HT1080 (cell line): ENCODE data around the gene DNASE1. TPM values are rescaled to one million over a fixed set of nuclear protein-coding genes. Genes with fewer than 3 reads are reported as not detected.
"Not testable (repeated sequence)": the region's sequence is repeated elsewhere in the genome, so short reads cannot be mapped to it uniquely, and the experiment has no call there.

Source experiments
- DNase-seq: peaks from one replicate; pipeline ENCODE4 v3.0.0-alpha.2; 2015; ENCODE audit warnings: low read depth
- polyA plus RNA-seq, 2 experiments: library from polyadenylated mRNA; depleted of rRNA; stranded (reverse); fragments of >200 nt; gene quantifications; 2 replicates each; pipeline ENCODE4 v1.2.3, GENCODE V29; 2015
- total RNA-seq: library from RNA; depleted of rRNA; stranded (reverse); fragments of >200 nt; shearing (Covaris generic); gene quantifications from 2 replicates; pipeline ENCODE4 v1.2.3, GENCODE V29; 2014; rRNA removed

The DNASE1 gene, protein sequence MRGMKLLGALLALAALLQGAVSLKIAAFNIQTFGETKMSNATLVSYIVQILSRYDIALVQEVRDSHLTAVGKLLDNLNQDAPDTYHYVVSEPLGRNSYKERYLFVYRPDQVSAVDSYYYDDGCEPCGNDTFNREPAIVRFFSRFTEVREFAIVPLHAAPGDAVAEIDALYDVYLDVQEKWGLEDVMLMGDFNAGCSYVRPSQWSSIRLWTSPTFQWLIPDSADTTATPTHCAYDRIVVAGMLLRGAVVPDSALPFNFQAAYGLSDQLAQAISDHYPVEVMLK
- total RNA-seq: 6.3 and 8.1 TPM in 2 replicates
- 4.3 and 4.4 TPM in 2 replicates for polyA plus RNA-seq (2015; cell fraction: cytosol; rRNA removed)
- 16.1 and 17.0 TPM in 2 replicates for polyA plus RNA-seq (2015; cell fraction: nucleus; rRNA removed)

DNA sequence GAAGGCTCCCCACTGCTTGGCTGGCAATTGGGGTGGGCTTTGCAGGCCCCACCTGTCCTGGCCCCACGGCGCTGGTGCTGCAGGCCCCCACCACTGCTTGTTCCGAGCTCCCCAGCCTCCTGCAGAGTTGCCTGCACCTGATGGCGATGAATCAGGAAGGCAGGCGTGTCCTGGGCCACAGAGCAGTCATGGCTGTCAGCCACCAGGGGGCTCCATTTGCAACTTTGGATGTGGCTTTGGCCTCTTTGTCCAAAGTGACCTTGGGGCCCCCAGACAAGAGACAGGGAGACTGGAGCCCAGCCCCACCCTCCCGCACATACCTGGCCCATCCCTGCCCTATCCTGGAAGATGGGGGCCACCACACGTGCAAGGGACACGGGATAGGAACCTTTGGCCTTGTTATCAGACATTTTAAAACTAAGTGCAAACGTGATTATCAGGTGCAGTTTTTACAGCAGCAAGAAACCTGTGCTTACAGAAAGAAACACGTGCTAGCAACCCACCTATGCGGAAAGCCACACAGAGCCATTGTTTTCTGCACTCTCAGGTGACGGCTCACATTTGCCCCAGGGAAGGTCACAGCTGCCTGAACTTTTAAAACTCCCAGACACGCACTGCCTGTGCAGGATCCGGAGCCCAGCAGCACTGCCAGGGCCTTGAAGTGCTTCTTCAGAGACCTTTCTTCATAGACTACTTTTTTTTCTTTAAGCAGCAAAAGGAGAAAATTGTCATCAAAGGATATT lies at the start of gene DNASE1:
TSS of gene DNASE1 (plus strand) at position 443 of the 743 bp plus-strand sequence. CDS start 683 bp downstream, outside the sequence.
- DNase-seq: peak; percentile 62

DNA sequence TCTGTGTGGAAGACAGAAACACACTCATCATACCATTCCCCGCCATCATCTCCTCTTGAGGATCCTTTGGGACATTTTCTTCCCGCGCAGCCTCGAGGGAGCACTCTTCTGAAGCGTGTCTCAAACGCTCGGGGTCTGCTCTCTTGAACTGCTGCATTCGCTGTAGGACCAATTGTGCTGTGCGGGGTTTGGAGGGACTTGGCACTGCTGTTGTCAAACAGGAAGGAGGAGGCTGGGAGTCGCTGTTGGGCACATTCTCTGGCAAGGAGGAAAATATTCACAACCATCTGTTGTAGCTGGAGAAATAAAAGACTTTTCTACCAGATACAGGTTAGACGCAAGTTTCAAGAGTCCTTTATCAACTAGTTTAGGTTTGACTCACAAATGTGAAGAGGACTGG lies 48.0 kb upstream of the DNASE1 start:
- no peak for DNase-seq

DNA sequence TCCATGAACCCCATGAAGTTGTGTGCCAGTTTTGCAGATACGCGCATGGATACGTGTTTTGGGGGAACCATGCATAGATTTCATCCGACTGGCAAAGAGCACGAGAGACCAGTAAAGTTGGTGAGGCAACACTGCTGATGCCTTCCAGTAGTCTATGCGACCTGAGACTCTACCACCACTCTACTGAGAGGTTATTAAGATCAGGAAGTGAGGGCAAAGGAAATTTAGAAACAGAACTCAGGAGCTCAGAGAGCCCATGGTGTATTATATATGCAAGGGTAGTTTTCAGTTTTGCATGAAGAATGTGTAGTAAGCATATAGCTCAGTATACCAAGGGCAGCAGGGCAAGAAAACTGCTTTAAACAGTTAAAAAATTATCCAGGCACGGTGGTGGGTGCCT lies 47.3 kb upstream of the DNASE1 start:
- no peak for DNase-seq

DNA sequence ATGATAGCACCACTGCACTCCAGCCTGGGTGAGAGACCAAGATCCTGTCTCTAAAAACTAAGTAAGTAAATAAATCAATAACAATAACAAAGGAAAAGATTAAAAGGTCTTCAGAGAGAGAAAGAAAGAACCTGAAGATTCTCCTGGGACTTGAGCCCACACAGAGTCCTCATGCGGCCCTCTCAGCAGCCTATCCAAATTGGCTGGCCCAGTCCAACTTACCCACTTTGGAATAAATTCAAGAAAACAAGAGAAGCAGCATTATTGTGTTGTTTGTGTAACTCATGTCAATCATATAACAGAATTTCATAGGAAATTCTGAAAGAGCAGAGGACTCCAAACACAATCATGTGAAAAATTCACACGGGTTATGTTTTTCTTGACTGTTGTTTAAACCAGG lies 46.9 kb upstream of the DNASE1 start:
- no peak for DNase-seq

DNA sequence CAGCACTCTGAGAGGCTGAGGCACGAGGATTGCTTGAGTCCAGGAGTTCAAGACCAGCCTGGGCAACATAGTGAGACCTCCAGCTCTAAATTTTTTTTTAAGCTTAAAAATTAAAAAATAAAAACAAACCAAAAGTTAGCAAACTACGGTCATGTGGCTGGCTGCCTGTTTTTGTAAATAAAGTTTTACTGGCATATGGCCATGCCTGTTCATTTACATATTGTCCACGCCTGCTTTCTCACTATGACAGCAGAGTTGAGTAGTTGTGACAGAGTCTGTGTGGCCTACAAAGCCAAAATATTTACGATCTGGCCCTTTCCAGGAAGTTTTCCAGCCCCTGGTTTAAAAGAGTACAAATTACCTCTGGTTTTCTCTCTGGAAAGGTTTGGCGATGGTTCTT lies 46.4 kb upstream of the DNASE1 start:
- DNase-seq: no peak

DNA sequence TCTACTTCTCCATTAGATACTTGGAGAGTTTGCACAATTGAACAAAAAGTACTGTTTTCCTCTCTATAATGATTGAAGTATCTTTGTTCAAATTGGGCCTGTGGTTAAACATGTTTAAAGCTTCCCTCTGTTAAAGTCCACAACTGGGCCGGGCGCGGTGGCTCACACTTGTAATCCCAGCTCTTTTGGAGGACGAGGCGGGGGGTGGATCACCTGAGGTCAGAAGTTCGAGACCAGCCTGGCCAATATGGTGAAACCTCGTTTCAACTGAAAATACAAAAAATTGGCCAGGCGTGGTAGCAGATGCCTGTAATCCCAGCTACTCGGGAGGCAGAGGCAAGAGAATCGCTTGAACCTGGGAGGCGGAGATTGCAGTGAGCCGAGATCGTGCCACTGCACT lies 45.5 kb upstream of the DNASE1 start:
- not testable (repeated sequence) for DNase-seq

DNA sequence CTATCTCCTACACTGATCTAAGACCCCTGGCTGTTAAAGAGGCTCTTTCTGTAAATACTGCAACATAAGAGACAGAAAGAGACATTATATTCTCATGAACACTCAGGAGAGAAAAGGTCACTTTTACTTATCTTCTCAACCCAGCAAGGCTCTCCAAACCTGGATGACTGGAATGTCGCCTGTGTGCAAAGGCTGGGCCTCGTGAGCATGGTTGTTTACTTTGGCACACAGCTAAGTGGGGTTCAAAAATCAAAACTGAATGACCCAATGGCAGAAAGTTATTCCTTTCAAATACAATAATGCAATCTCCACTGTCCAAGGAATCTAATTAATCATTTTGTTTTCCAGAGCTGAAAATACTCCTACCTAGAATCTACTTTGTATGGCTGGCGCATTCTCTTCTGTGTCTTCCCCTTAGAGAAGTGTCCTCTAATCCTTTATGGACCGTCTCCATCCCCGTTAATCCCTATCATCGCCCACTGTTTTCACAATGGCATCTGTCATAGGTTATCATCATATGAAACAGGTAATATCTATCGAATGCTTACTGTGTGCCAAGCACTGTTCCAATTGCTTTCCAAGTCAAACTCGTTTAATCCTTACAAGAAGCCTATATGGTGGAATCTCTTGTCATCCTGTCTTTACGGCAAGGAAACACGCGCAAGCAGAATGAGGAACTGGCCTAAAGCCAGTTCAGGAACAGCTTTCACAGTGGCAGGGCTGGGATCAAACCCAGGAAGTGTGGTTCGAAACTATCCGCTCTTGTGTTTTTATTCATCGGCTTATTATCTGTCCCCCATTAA lies 44.4 kb upstream of the DNASE1 start:
- DNase-seq: no peak

DNA sequence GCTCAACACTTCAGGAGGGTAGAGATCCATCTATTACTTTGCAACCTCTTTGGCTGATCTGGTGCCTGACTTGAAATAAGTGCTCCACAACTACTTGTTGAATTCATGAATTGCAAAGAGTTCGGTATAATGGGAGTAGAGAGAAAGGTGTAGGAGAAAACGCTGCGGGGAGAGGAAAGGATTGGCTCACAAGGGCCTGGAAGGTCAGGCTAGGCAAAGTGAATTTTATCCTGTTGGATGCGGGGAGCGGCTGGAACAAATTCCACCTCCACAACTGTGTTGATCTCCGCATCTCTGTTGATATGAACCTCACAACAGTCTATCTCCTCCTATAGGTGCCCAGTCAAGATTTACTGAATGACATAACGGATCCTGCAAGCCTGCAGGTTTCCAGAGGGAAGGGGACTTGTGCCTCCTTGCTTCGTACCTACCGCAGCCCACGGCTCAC lies 43.8 kb upstream of the DNASE1 start:
- DNase-seq: no peak

DNA sequence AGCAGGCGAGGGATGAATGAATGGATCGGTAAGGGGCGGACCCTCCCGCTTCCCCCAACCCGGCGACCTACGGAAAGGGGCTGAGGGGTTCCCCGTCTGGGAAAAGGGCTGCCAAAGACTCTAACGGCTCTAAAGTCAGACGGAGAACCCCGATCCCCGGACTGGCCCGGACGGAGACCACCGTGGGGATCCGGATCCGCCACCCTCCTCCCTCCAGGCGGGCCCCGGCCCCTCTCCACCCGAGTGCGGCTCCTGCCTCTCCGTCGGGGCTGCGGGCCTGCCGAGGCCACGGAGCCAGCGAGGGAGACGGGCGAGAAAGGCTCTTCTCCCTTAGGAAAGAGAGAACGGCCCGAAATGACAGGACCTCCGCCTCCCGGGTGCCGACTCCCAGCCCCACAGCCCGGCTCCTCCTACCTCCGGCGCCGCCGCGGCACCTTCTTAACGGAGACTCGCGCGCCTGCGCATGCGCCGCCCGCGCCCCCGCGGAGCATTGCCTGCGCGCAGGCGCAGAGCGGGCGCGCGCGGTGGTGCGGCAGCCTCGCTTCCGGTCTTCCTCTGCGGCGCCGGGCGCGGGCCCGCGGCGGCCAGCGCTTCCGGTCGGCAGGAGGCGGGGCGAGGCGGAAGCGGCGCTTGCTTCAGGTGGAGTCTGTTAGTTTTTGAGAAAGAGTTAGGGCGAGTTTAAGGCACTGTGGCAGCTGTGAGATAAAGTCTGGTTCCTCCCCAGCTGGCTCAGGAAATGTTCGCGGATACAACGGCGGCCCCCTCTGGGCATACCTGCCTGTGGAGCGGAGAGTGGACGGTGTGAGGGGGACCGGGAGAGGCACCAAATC lies 43.1 kb upstream of the DNASE1 start, which contains the start of gene SLX4:
TSS of gene SLX4 (minus strand) at position 461 of the 830 bp plus-strand sequence. CDS start 2,642 bp downstream, outside the sequence.
- DNase-seq: peak; percentile 85

DNA sequence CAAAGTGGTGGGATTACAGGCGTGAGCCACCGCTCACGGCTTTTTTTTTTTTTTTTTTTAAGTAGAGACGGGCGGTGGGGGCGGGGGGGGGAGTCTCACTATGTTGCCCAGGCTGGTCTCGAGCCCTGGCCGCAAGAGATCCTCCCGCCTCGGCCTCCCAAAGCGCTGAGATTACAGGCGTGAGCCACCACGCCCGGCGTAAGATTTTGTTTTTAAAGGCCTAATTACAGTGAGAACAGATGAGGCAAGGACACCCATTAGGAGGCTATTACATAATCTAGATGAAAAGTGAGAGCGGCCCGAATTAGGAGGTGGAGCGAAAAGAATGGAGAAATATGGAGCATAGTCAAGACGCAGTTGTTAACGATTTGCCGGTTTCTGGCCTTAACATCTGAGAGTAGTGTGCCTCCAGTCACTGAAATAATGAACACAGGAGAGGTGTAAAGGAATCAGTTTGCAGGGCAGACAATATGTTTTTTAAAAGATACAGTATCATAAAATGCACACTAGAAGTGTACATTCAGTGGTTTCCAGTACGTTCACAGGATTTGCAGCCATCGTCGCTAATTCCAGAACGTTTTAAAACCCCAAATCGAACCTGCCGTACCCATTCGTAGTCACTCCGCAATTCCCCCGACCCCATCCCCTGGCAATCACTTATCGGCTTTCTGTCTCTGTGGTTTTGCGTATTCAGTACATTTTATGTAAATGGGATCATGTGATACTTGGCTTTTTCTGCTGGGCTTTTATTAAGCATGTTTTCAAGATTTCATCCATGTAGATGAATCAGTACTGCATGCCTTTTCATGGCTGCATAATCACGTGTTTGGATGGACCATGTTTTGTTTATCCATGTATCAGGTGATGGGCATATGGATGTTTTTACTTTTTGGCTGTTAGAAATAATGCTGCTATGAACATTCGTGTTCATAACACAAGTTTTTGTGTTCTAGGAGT lies 41.7 kb upstream of the DNASE1 start:
- DNase-seq: no peak

DNA sequence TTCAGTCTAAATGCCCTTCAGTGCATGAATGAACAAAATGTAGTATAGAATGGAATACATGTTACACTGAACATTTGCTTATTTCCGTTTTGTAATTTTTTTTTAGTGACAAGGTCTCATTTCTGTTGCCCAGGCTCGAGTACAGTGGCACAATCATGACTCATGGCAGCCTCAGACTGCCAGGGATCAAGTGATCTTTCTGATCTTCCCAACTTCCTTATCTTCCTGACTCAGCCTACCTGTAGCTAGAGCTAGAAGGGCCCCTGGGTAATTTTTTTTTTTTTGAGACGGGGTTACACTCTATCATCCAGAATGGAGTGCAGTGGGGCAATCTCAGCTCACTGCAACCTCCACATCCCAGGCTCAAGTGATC lies 35.7 kb upstream of the DNASE1 start:
- peak; percentile 72 for DNase-seq

DNA sequence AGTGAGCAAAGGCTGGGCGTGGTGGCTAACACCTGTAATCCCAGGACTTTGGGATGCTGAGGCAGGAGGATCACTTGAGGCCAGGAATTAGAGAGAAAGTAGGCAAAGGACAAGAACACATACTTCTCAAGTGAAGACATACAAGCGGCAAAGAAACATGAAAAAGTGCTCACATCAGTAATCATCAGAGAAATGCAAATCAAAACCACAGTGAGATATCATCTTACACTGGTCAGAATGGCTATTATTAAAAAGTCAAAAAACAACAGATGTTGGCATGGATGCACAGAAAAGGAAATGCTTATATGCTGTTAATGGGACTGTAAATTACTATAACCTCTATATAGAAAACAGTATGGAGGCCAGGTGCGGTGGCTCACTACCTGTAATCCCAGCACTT lies 30.8 kb upstream of the DNASE1 start:
- no peak for DNase-seq

DNA sequence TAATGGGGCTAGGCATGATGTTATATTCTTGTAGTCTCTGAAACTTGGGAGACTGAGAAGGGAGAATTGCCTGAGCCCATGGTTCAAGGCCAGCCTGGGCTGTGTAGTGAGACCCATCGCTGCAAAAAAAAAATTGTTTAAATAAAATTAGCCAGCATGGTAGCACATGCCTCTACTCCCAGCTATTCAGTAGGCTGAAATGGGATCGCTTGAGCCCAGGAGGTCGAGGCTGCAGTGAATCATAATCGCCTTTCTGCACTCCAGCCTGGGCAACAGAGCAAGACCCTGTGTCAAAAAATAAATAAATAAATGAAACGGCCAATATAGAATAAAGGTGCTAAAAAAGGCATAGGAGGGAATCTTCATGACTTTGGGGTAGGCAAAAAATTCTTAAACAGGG lies 29.2 kb upstream of the DNASE1 start:
- DNase-seq: no peak

DNA sequence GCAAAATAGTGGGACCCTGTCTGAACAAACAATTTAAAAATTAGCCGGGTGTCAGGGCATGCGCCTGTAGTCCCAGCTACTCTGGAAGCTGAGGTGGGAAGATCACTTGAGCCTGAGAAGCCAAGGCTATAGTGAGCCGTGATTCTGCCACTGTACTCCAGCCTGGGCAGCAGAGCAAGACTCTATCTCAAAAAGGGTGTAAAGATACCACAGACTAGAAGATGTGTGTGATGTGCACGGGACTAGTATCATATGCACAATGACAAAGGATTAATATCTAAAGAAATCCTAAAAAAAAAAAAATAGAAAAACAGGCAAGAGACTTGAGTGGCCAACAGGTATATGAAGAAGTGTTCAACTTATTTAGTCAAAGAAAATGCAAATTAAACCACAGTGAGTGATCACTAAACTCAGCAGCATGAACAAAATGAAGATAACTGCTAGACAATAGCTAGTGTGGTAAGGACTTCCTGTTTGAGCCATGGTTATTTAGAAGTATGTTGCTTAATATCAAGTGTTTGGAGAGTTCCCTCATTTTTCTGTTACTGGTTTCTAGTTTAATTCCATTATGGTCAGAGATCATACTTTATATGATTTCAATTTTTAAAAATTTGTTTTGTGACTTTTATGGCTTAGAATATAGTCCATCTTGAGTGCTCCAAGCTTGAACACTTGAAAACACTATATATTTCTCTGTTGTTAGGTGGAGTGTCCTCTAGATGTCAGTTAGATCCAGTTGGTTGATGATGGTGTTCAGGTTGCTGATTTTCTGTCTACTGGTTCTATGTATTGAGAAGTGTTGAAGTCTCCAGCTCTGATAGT lies 28.4 kb upstream of the DNASE1 start:
- DNase-seq: no peak

DNA sequence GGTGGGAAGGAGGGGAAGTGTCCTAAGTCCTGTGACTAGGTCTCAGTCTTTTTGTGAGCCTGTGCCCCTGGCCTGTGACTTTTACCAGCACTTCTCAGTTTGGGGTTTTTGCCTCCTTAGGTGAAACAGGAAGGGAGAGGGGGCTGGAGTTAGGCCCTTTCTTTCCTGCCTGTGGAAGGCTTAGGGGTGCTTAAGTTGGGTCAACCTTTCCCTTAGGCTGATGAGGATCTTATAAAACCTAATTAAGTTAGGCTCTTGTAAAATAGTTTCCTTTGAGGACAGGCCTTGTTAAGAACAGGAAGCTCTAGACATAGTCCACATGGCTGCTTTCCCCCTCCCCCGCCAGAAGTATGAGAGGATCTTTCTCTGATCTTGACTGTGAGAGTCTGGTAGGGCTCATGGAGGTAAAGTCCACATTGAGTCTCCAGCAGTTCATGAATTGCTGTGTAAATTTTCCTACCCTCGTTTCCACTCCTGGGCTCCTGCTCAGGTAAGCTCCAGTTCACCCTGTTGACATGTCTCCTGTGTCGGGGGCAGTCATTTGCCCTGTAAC lies 17.0 kb upstream of the DNASE1 start:
- DNase-seq: no peak

DNA sequence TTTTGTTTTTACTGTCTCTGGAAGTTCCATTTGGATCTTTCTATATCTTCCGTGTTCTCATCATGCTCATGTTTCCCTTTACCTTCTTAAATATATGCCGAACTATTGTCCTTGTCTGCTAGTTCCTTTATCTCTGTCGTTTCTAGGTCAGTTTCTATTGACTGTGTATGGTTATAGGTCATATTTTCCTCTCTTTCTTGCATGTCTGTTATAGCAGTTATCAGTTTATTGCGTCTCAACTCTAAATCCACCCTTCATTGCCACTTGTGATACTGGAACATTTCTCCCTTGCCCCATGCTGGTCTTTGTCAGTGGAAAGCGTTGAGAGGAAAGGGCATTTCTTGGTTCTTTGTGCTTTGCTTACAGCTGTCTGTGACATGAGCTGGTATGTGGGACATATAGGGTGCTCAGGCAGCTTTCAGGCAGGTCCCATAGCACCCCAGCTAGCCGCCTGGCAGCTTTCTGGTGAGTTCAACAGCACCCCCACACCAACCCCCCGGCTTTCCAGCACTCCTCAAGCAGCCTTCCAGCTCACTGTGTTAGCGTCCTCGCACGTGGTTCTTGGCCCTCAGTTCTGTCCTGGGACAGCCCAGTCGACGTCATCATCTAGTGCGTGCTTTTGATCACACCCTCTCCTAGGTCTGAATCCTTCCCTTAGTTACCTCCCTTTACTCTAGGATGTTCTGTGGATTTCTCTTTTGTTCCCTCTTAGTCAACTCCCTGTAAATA lies 15.4 kb upstream of the DNASE1 start:
- no peak for DNase-seq

DNA sequence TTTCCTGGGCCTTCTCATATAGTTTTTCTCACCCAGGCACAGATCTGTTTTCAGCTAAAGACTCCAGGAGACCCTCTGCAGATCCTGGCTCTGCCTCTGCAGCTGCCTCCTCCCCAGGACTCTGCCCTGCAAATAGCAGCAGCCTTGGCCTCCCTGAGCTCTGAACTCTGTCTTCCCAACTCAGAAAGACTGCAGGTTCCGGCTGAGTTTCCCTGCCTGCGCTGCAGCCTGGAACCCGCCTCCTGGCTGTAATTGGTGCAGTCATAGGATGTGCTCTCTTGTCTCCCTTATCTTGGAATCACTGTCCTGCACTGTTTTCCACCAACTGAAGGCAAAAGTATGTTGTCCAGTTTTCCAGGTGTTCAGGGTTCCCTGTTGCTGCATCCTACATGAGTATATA lies 14.3 kb upstream of the DNASE1 start:
- no peak for DNase-seq
